Measurements from ENCODE around the gene SHD. TPM values are rescaled to one million over a fixed set of nuclear protein-coding genes. Genes with fewer than 3 reads are reported as not detected.
A peak's percentile ranks its signal among the peaks of the same experiment; 100 is the strongest.
"Not testable (repeated sequence)": the region's sequence is repeated elsewhere in the genome, so short reads cannot be mapped to it uniquely, and the experiment has no call there.

SHD gene
- total RNA-seq (2014; rRNA removed; shearing (Covaris generic)): 97.9 and 101 TPM in 2 replicates

GRCh38 chr19:4278419-4279266 is at the start of gene SHD:
TSS of gene SHD (plus strand) at chr19:4279266. CDS start at chr19:4280064, 798 bp downstream.
- peaks cover 8% of the 10 kb centered on the region for H3K36me3 ChIP-seq
- peak within 1 kb of the TSS; percentile 95 for H3K27ac ChIP-seq
- H3K4me1 ChIP-seq: peaks cover 9% of the 10 kb centered on the region
- no peaks in the 10 kb centered on the region for H3K27me3 ChIP-seq
- peak; percentile 94 to 95 for DNase-seq
- H3K4me3 ChIP-seq: peak within 1 kb of the TSS; percentile 84
- no peaks in the 10 kb centered on the region for H3K9me3 ChIP-seq (replicated peaks)

GRCh38 chr19:4230237-4230636 is 48.8 kb upstream of the SHD start:
- not testable (repeated sequence) for H3K27ac ChIP-seq; H3K9me3 ChIP-seq (replicated peaks); H3K4me3 ChIP-seq; DNase-seq; H3K4me1 ChIP-seq; H3K36me3 ChIP-seq; H3K27me3 ChIP-seq

GRCh38 chr19:4231521-4231920 is 47.5 kb upstream of the SHD start:
- not testable (repeated sequence) for H3K27ac ChIP-seq; H3K27me3 ChIP-seq; DNase-seq; H3K4me1 ChIP-seq; H3K4me3 ChIP-seq; H3K36me3 ChIP-seq; H3K9me3 ChIP-seq (replicated peaks)

GRCh38 chr19:4232139-4232538 is 46.9 kb upstream of the SHD start:
- H3K9me3 ChIP-seq (replicated peaks); H3K27ac ChIP-seq; H3K4me3 ChIP-seq: not testable (repeated sequence)

GRCh38 chr19:4232614-4233281 is 46.3 kb upstream of the SHD start:
- DNase-seq: peak; percentile 74 to 75
- peaks cover 9% of the 10 kb centered on the region; the same call in 1 of the 2 replicates for H3K4me1 ChIP-seq
- no peaks in the 10 kb centered on the region; the same call in 1 of the 2 replicates for H3K27me3 ChIP-seq
- no peaks in the 10 kb centered on the region for H3K9me3 ChIP-seq (replicated peaks)
- no peak overlapping the region for H3K27ac ChIP-seq
- no peak overlapping the region for H3K4me3 ChIP-seq
- H3K36me3 ChIP-seq: no peaks in the 10 kb centered on the region

More at GRCh38 chr19:4232139-4232538, 46.9 kb upstream of the SHD start:
- not testable (repeated sequence) for H3K27me3 ChIP-seq, H3K4me1 ChIP-seq, DNase-seq, H3K36me3 ChIP-seq

GRCh38 chr19:4233282-4233853 is 45.7 kb upstream of the SHD start:
- Histone ChIP-seq H3K4me3 (no peak overlapping the region), H3K27me3 (no peaks in the 10 kb centered on the region; the same call in 1 of the 2 replicates), H3K4me1 (peaks cover 9% of the 10 kb centered on the region; the same call in 1 of the 2 replicates), H3K36me3 (no peaks in the 10 kb centered on the region), H3K27ac (no peak overlapping the region), H3K9me3 (replicated peaks) (no peaks in the 10 kb centered on the region)
- peak; percentile 73 to 82 for DNase-seq

GRCh38 chr19:4234142-4234861 is 44.8 kb upstream of the SHD start:
- H3K27me3 ChIP-seq: no peaks in the 10 kb centered on the region; the same call in 1 of the 2 replicates
- peaks cover 3% of the 10 kb centered on the region; the same call in 1 of the 2 replicates for H3K4me1 ChIP-seq
- peak in 1 of 2 experiments; percentile 21 for DNase-seq
- H3K4me3 ChIP-seq: no peak overlapping the region
- no peaks in the 10 kb centered on the region for H3K36me3 ChIP-seq
- no peaks in the 10 kb centered on the region for H3K9me3 ChIP-seq (replicated peaks)
- H3K27ac ChIP-seq: no peak overlapping the region

- no peaks in the 10 kb centered on the region for H3K9me3 ChIP-seq (replicated peaks)
- H3K4me3 ChIP-seq: no peak overlapping the region
Observed at GRCh38 chr19:4234862-4235201, 44.2 kb upstream of the SHD start.

GRCh38 chr19:4237510-4237909 is 41.6 kb upstream of the SHD start:
- not testable (repeated sequence) for H3K27ac ChIP-seq; DNase-seq; H3K4me1 ChIP-seq; H3K27me3 ChIP-seq; H3K4me3 ChIP-seq; H3K36me3 ChIP-seq; H3K9me3 ChIP-seq (replicated peaks)

More at GRCh38 chr19:4234862-4235201, 44.2 kb upstream of the SHD start:
- no peaks in the 10 kb centered on the region; the same call in 1 of the 2 replicates for H3K27me3 ChIP-seq
- H3K4me1 ChIP-seq: no peaks in the 10 kb centered on the region
- DNase-seq: no peak
- no peaks in the 10 kb centered on the region for H3K36me3 ChIP-seq
- H3K27ac ChIP-seq: no peak overlapping the region

GRCh38 chr19:4238831-4239230 is 40.2 kb upstream of the SHD start:
- no peak for DNase-seq
- Histone ChIP-seq H3K36me3 (no peaks in the 10 kb centered on the region), H3K4me3 (no peak overlapping the region), H3K27ac (no peak overlapping the region), H3K27me3 (no peaks in the 10 kb centered on the region; the same call in 1 of the 2 replicates), H3K4me1 (no peaks in the 10 kb centered on the region), H3K9me3 (replicated peaks) (no peaks in the 10 kb centered on the region; the same call in 1 of the 2 replicates)

- H3K27me3 ChIP-seq: no peaks in the 10 kb centered on the region
- H3K36me3 ChIP-seq: no peaks in the 10 kb centered on the region
- 0 out of 2 replicates have a peak, but pooled peaks cover 3% of the 10 kb centered on the region for H3K4me1 ChIP-seq
- no peaks in the 10 kb centered on the region; the same call in 1 of the 2 replicates for H3K9me3 ChIP-seq (replicated peaks)
- no peak for DNase-seq
- no peak overlapping the region for H3K27ac ChIP-seq
- no peak overlapping the region for H3K4me3 ChIP-seq
Observed at GRCh38 chr19:4241824-4242430, 37.1 kb upstream of the SHD start.

- H3K4me3 ChIP-seq; DNase-seq; H3K27ac ChIP-seq; H3K9me3 ChIP-seq (replicated peaks); H3K4me1 ChIP-seq; H3K27me3 ChIP-seq; H3K36me3 ChIP-seq: not testable (repeated sequence)
Observed at GRCh38 chr19:4245938-4246337, 33.1 kb upstream of the SHD start.

- peaks cover 15% of the 10 kb centered on the region for H3K36me3 ChIP-seq
- H3K27ac ChIP-seq: peak within 1 kb of the TSS; percentile 84
- H3K4me1 ChIP-seq: peaks cover 3% of the 10 kb centered on the region; the same call in 1 of the 2 replicates
- H3K9me3 ChIP-seq (replicated peaks): no peaks in the 10 kb centered on the region; the same call in 1 of the 2 replicates
- peak; percentile 100 for DNase-seq
- peak within 1 kb of the TSS; percentile 75 for H3K4me3 ChIP-seq
- no peaks in the 10 kb centered on the region for H3K27me3 ChIP-seq
Observed at GRCh38 chr19:4246767-4247593, 32.1 kb upstream of the SHD start, which contains the start of gene YJU2. TSS of gene YJU2 (plus strand) at chr19:4247080. CDS start at chr19:4247147, 67 bp downstream.

Data from SJCRH30 (cell line).